A549 (cell line): ENCODE measurements around the gene PRAME. TPM values are rescaled to one million over a fixed set of nuclear protein-coding genes. Genes with fewer than 3 reads are reported as not detected.

ENCODE experiments used
- ATAC-seq, 2 experiments: fragments of 200-7000 bp in 1 of 2; fragments of >200 bp in 1 of 2; cut with Nextera tagmentation in 1 of 2; cut with Tn5 transposase in 1 of 2; 3 replicates each; pipeline versions ENCODE4 v1.8.0 to v1.9.1; 2018 to 2020; ENCODE audit warnings: mild to moderate bottlenecking in 1 of 2, moderate library complexity in 1 of 2
- CTCF ChIA-PET: fragments of 300-600 bp; sonication (Branson Sonifier 250); formaldehyde crosslinking; extraction: SDS; loops from one replicate; lab custom pipeline; 2021; ENCODE audit warnings: antibody characterized with exemption, inconsistent platforms; lab: Yijun Ruan, JAX
- POLR2A ChIA-PET: fragments of 350-600 bp; formaldehyde crosslinking; extraction: SDS; loops from one replicate; lab custom pipeline; 2021; ENCODE audit warnings: antibody characterized with exemption, inconsistent platforms; lab: Yijun Ruan, JAX
- DNase-seq, 2 experiments: peaks; one replicate each; pipeline versions ENCODE4 v3.0.0 to v3.0.0-alpha.2; 2011 to 2016; ENCODE audit warnings: low read depth in 1 of 2, low spot score in 1 of 2
- FAIRE-seq: peaks from 2 replicates; lab custom pipeline; 2011; peaks lifted over from hg19 to GRCh38; lab: Jason Lieb, UNC
- H3K27ac ChIP-seq, 2 experiments: fragments of >200 bp; sonication (Bioruptor Twin); formaldehyde crosslinking; 3 replicates each; pipeline ENCODE4 v1.5.1; 2016 to 2017
- H3K4me1 ChIP-seq: fragments of >200 bp; sonication (Bioruptor Twin); formaldehyde crosslinking; 3 replicates; pipeline ENCODE4 v1.6.1; 2016
- H3K4me2 ChIP-seq: fragments of >200 bp; sonication (Bioruptor Twin); formaldehyde crosslinking; 3 replicates; pipeline ENCODE4 v1.6.1; 2016
- H3K4me3 ChIP-seq: fragments of >200 bp; sonication (Bioruptor Twin); formaldehyde crosslinking; 3 replicates; pipeline ENCODE4 v1.5.1; 2016
- H3K9me3 ChIP-seq: fragments of >200 bp; sonication (Bioruptor Twin); formaldehyde crosslinking; 3 replicates; pipeline ENCODE4 v1.6.1; 2016
- CTCF ChIP-seq: fragments of >200 bp; sonication (Bioruptor Twin); formaldehyde crosslinking; IDR thresholded peaks from 3 replicates; pipeline ENCODE4 v1.5.1; 2016
- EP300 ChIP-seq, 2 experiments: fragments of >200 bp; sonication (Bioruptor Twin); formaldehyde crosslinking; IDR thresholded peaks; 2 replicates in 1 of 2; 3 replicates in 1 of 2; pipeline ENCODE4 v1.6.1; 2016 to 2017
- FOSL2 ChIP-seq, 2 experiments: fragments of 450-650 bp in 1 of 2; fragments of >200 bp in 1 of 2; sonication (Bioruptor Twin) in 1 of 2; formaldehyde crosslinking; IDR thresholded peaks; 2 replicates each; pipeline versions ENCODE4 v1.5.0 to v1.6.1; 2016 to 2020; ENCODE audit warnings: mild to moderate bottlenecking in 1 of 2, moderate library complexity in 1 of 2
- HES2 ChIP-seq: fragments of >200 bp; sonication (Bioruptor Twin); formaldehyde crosslinking; IDR thresholded peaks from 2 replicates; pipeline ENCODE4 v1.6.1; 2016
- HMGXB4 ChIP-seq: fragments of 250-450 bp; sonication (Bioruptor Pico); IDR thresholded peaks from 2 replicates; pipeline ENCODE4 v1.5.0; 2021; ENCODE audit warnings: mild to moderate bottlenecking, moderate library complexity, borderline replicate concordance
- JUNB ChIP-seq: fragments of >200 bp; sonication (Bioruptor Twin); formaldehyde crosslinking; IDR thresholded peaks from 2 replicates; pipeline ENCODE4 v1.6.1; 2016
- KDM1A ChIP-seq: fragments of 200-600 bp; sonication (generic); IDR thresholded peaks from 2 replicates; pipeline ENCODE4 v1.6.1; 2016; ENCODE audit warnings: low read depth, mild to moderate bottlenecking
- MYC ChIP-seq: IDR thresholded peaks from 2 replicates; pipeline ENCODE4 v1.6.1; 2012; ENCODE audit warnings: mild to moderate bottlenecking, inconsistent platforms, low read length, improper control_type of control experiment, borderline replicate concordance
- NR3C1 ChIP-seq: fragments of >200 bp; sonication (Bioruptor Twin); formaldehyde crosslinking; IDR thresholded peaks from 3 replicates; pipeline ENCODE4 v1.6.1; 2017
- POLR2AphosphoS2 ChIP-seq: conservative IDR thresholded peaks from 2 replicates; pipeline ENCODE4 v1.6.1; 2012; ENCODE audit warnings: low read length, improper control_type of control experiment, inconsistent platforms
- RCOR1 ChIP-seq: fragments of 150-350 bp; IDR thresholded peaks from 2 replicates; pipeline ENCODE4 v1.6.1; 2014; ENCODE audit warnings: antibody characterized with exemption, low read length, low read depth
- SREBF2 ChIP-seq: fragments of 450-650 bp; IDR thresholded peaks from 2 replicates; pipeline ENCODE4 v1.6.1; 2014; ENCODE audit warnings: mild to moderate bottlenecking, moderate library complexity
- WGBS: methylation state at CpG from one replicate; pipeline ENCODE4 v1.1.6; 2017; ENCODE audit errors: missing lambda C conversion rate; 5-methylcytosine and 5-hydroxymethylcytosine counted together
- polyA plus RNA-seq, 4 experiments: library from polyadenylated mRNA; depleted of rRNA in 3 of 4; stranded (reverse); fragments of >200 nt; fragmentation: RNase III in 1 of 4; extraction: RNeasy Plus Mini Kit Qiagen cat#74134 plus additional on column Dnase treatment in 1 of 4; gene quantifications; 2 replicates in 3 of 4; 3 replicates in 1 of 4; pipeline ENCODE4 v1.2.3, GENCODE V29; 2011 to 2017
- TF ChIP-seq, protein P1 (sequence below): fragments of 150-350 bp; IDR thresholded peaks from 2 replicates; pipeline ENCODE4 v1.6.1; 2014; ENCODE audit warnings: low read depth, mild to moderate bottlenecking, low read length
- TF ChIP-seq, protein P2 (sequence below): fragments of 250-450 bp; sonication (Bioruptor Pico); IDR thresholded peaks from 2 replicates; pipeline ENCODE4 v1.5.0; 2020; ENCODE audit warnings: low read depth, mild to moderate bottlenecking, moderate library complexity
- TF ChIP-seq, protein P3 (sequence below): fragments of >200 bp; sonication (Bioruptor Twin); formaldehyde crosslinking; IDR thresholded peaks from 3 replicates; pipeline ENCODE4 v1.6.1; 2016
- TF ChIP-seq, protein P4 (sequence below): IDR thresholded peaks from 2 replicates; pipeline ENCODE4 v1.6.1; 2012; ENCODE audit warnings: low read depth, borderline replicate concordance

PRAME gene
- polyA plus RNA-seq, 2 of the 4 experiments (the other 2 are of a cell fraction) = 130 to 173 TPM

DNA sequence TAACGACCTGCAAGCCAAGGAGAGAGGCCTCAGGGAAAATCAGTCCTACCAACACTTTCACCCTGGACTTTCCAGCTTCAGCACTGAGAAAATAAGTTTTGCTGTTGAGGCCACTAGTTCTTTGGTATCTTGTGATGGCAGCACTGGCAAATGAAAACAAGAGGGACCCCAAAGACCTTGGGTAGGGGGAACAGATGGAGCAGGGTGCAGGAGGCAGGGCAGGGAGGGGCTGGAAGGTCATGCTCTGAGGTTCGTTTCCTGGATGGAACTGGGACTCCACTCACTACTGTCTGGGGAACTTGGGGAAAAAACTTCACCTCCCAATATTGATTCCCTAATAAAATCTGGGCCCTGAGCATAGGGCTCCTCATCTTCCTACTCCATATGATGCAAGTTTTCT, 34.2 kb upstream of the PRAME start:
- no peak for DNase-seq
- no peak overlapping the region for H3K4me2 ChIP-seq
- ChIA-PET CTCF (interaction anchor here (1.5 to 2.4 kb wide), 3 partner anchors 17 to 362 kb away, joined by 4 to 12 read pairs (median 7); no protein-coding TSS in a partner anchor), POLR2A (no interaction called here)
- no peak for ATAC-seq
- WGBS = 36% methylated on average over 2 of the region's 2 CpGs
- no peaks in the 10 kb centered on the region for H3K4me1 ChIP-seq
- no peak overlapping the region for H3K4me3 ChIP-seq
- TF ChIP-seq POLR2AphosphoS2 (no peak), KDM1A (no peak), HES2 (no peak), RCOR1 (no peak), MYC (no peak), SREBF2 (no peak), JUNB (no peak), NR3C1 (no peak), EP300 (IDR thresholded peaks at IDR 0.05) (no peak), FOSL2 (IDR thresholded peaks at IDR 0.05) (no peak), FOSL2 (CRISPR knock-in tag; IDR thresholded peaks at IDR 0.05) (no peak), CTCF (no peak), HMGXB4 (CRISPR knock-in tag) (no peak)
- TF ChIP-seq, protein P1, sequence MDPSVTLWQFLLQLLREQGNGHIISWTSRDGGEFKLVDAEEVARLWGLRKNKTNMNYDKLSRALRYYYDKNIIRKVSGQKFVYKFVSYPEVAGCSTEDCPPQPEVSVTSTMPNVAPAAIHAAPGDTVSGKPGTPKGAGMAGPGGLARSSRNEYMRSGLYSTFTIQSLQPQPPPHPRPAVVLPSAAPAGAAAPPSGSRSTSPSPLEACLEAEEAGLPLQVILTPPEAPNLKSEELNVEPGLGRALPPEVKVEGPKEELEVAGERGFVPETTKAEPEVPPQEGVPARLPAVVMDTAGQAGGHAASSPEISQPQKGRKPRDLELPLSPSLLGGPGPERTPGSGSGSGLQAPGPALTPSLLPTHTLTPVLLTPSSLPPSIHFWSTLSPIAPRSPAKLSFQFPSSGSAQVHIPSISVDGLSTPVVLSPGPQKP = no peak
- TF ChIP-seq, protein P2, sequence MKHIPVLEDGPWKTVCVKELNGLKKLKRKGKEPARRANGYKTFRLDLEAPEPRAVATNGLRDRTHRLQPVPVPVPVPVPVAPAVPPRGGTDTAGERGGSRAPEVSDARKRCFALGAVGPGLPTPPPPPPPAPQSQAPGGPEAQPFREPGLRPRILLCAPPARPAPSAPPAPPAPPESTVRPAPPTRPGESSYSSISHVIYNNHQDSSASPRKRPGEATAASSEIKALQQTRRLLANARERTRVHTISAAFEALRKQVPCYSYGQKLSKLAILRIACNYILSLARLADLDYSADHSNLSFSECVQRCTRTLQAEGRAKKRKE (CRISPR knock-in tag) = no peak
- TF ChIP-seq, protein P3, sequence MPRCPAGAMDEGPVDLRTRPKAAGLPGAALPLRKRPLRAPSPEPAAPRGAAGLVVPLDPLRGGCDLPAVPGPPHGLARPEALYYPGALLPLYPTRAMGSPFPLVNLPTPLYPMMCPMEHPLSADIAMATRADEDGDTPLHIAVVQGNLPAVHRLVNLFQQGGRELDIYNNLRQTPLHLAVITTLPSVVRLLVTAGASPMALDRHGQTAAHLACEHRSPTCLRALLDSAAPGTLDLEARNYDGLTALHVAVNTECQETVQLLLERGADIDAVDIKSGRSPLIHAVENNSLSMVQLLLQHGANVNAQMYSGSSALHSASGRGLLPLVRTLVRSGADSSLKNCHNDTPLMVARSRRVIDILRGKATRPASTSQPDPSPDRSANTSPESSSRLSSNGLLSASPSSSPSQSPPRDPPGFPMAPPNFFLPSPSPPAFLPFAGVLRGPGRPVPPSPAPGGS = no peak
- TF ChIP-seq, protein P4, sequence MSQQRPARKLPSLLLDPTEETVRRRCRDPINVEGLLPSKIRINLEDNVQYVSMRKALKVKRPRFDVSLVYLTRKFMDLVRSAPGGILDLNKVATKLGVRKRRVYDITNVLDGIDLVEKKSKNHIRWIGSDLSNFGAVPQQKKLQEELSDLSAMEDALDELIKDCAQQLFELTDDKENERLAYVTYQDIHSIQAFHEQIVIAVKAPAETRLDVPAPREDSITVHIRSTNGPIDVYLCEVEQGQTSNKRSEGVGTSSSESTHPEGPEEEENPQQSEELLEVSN = no peak
- H3K27ac ChIP-seq = no peak overlapping the region
- no peak for FAIRE-seq
- no peaks in the 10 kb centered on the region for H3K9me3 ChIP-seq
